ENCODE data around the gene MSI2.

MSI2 gene

DNA sequence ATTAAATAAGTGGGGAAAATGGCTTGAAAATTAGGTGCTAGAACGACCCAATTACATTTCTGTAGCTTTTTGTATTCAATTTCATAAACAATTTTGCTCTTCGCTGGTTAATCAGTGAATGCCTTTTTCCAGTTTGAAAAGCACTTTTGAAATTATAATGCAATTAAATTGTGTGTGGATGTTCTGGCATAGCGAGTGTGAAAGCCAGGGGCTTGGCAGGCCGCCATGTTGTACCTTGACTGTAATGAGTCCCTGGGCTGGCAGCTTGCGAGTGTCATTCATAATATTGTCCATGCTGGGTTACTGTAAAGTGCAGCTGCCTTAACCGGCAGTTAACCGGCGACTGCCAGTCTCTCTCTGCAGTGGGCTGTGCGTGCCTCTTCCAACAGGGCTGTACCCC lies 310.9 kb downstream of the MSI2 start:
- DNase-seq: no peak

DNA sequence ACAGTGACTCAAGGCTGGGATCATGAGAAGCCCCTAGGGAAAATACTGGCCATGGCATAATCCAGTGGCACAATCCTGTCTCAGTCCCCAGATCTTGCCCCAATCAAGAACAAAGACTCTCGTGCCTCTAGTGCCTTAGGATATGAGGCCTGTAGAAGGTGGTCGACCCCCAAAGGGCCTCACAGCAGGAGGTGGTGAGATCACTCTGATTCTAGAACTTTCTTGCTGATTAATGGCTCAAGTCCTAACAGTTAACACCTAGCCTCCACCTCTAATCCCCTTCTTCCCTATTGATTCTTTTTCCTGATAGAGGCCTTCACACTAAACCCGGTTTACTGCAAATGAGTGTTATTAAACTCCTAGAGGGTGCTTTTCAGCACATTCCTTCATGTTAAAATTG lies 312.0 kb downstream of the MSI2 start:
- no peak for DNase-seq

DNA sequence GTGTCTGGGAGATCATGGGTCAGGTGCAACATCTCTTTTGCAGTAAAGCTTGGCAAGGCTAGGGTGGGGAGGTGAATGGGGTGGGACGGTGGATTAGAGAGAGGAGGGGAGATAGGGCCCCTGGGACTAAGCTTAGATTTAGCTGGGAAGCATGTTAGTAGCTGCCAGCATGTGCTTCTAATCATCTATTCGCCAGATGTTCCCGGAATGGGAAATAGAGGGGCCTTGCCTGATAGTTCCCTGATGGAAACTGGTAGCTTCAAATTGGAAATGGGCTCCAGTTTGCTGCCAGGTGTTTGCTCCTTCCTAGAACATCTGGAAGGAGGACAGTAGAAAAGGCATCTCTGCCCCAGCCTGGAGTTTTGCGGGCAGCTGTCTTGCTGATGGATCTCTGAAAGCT lies 312.7 kb downstream of the MSI2 start:
- DNase-seq: no peak

DNA sequence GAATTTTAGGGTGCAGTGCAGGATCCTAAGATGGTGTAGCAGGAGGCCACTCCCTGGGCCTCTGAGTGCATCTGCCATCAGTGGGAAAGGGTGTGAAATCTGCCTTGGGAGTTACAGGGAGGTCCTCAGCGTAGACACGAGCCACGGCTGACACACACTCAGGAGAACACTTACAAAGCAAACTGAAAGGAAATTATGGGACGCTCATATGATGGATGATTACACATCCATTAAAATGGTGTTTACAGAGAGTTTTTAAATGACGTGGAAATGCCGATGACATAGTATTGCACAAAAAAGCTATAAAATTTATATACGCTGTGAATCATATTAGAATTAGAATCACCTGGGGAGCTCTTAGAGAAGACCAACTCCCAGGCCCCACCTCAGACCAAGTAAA lies 313.5 kb downstream of the MSI2 start:
- DNase-seq: no peak

DNA sequence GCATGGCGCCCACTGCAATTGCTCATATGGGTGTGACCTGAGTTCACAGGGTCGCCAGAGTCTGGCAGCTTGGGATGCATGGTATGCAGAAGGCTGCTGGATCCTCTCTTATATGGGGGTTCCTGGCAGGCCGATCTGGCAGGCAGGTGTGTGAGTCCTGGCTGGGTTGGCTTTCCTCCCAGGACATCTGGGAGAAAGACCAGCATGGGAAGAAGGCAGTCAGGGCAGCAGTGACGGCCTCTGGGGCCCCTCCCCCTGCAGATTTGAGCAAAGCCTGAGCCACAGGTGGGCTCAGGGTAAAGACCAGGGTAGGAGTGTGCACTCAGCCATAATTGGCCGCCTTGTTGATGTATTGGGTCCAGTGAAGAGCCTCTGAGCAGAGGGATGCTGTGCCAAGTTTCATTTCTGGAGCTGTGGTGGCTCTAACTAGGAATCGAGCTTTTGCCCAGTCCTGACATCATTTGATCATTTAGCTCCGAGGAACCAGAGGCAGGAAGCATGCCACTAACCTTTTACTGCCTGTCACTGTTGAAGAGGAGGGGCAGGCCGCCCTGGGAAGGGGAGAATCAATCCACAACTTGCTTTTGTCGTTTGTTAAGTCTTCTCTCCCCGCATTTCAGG lies 314.5 kb downstream of the MSI2 start:
- no peak for DNase-seq

DNA sequence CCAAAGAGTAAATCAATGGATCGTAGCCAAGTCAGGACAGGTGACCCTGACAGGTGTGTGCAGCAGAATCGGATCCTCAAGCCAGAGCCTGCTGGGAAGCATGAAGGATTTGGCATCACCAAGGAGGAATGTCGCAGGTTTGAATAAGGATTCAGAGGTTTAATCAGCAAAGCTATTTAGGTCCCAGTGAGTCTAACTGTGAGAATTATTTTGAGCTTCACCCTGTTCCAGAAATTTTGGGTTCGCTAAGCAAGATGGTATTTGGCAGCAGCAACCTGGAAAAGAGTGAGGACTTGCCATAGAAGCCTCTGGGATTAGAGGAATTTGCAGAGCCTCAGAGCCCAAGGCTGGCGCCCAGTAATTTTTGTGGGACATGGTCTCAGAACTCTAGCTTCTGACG lies 315.7 kb downstream of the MSI2 start:
- no peak for DNase-seq

DNA sequence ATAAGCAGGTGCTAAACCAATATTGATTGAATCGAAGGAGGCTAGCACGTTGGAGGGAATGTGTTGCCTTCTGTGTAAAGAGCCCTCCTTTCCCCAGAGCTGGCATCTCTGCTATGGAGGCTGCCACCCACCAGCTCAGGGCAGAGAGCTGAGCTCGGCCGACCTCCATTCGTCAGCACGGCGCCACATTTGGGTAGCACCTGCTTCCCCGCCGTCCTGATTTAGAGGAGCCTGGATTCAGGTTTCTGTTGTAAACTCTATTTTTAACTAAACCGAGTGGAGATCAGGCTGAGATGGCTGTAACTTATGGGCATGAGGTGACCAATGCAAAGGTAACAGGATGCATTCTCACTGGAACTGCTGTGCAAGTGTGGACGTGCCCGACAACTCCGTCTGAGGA lies 316.3 kb downstream of the MSI2 start:
- no peak for DNase-seq

DNA sequence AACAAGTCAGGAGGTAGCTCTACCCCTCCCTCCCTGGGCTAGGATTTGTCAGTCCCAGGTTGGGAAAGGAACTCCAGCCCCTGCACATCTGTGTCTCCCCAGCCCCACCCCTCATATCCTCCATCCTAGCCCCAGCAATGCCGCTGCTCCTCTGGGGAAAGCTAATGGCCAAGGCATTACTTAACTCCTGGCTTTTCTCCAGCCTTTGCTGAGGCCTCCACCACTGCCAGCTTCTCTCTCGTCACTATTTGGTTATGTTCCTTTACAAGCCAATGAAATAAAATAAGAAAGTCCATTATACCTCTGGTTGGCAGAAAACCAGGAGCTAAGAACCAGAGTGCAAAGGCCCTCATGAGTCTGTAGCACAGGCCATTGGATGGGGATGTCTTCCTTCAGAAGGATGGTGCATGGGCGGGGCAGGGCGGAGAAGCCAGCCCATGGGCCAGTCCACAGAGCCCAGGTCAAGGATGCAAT lies 317.8 kb downstream of the MSI2 start:
- no peak for DNase-seq

- no peak for DNase-seq
Measured at GRCh38 chr17:57576744-57577143, 320.4 kb downstream of the MSI2 start.

DNA sequence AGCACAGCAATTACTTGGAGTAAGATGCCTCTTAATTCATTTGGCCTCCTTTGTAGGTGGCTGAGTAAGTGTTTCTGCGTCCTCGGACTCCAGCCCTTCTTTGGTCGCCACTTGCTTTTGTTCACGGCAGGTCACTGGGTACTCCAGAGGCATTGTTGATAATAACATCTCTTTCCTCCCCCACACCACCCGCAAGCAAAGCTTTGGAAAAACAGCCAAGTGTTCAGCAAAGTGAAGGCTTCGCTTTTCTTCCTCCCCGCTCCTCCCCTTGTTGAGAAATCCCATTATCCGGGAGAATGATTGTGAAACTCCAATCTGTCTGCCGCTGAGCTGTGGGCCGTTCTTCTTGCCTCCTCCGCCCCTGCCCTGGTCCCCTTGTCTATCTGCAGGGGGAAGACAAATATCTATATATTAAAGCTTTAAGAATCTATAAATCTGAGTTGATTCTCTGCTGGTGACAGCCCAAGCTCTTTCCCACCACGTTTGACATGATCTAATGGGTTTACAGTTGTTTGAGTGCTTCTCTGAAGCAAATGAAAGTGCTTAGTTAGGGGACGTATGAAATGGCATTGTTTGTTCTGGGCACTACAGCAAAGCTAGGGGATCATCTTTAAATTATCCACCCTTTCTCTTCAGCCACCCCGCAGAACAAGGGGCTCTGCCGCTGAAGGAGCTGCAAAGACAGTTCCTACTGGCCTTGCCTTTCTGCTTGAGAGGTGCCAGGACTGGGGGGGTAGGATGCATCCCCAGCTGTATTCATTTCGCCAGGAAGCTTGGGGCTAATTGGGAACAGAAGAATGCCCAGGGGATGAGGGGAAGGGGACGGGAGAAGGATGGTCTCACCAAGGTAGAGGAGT lies 321.7 kb downstream of the MSI2 start:
- no peak for DNase-seq

DNA sequence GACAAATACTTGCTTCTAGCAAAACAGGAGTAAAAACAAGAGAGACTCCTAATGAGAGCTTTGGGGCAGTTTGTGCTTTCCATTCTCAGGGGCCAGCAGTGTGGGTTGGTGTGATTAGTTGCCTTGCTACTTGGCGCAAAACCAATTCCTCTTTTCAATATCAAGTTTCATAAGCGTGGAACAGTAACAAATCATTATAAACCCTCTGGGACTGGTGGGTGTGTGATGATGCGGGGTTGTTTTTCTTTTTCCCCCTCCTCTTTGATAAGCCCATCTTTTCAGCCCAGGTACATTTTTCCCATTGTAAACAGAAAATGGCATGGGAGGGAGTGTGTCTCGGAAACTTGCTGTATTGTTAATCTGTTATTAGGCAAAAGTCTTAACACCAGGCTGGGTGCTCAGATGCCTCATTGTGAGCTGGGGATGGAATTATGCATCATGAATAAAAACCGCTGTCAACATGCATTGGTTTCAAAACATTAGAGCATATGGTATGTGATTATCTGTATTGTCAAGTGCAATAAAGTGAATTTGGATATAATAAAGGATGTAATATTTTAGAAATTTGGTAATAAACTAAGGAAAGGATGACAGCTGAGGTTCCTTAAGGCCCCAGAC lies 322.4 kb downstream of the MSI2 start:
- DNase-seq: no peak

- no peak for DNase-seq
Measured at GRCh38 chr17:57579245-57579644, 322.9 kb downstream of the MSI2 start.

- no peak for DNase-seq
Measured at GRCh38 chr17:57580055-57580739, 323.9 kb downstream of the MSI2 start.

- no peak for DNase-seq
Measured at GRCh38 chr17:57582881-57583756, 326.8 kb downstream of the MSI2 start.

GRCh38 chr17:57584050-57584551 lies 327.8 kb downstream of the MSI2 start:
- no peak for DNase-seq

DNA sequence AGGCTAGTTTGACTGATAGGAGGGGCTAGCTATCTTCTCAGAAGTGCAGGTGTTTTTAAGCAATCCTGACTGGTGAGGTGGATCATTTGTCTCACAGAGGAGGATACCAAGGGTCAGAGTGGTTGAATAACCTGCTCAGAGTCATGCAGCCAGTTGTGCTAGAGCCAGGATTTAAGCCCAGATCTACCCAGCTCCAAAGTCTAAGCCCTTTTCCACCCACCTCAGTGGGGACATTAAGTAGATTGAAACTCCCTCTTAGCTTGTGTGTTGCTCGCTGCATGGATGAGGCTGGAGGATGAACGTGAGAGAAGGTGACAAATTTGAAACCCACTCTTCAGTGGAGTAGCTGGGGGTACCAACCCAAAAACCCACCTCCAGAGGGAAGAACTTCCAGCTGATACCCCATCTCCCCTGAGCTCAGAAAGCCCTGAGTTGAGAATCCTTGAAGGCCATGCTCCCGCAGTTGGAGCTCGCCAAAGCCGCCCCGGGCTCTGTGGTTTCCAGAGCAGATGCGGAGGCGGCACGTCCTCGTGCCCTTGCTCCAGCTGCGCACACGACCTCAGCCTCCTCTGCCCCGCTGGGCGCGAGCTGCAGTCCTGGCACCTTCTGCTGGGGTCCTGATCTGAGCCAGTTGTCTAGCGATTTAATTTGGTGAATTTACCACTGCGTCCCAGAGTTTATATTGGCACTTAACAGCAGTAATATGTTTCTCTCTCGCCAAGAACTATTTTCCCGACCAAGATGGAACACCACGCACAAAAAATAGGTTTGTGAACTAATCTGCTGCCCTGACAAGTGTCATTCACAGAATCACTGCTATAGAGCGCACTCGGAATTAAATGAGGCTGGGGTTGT lies 329.2 kb downstream of the MSI2 start:
- no peak for DNase-seq

DNA sequence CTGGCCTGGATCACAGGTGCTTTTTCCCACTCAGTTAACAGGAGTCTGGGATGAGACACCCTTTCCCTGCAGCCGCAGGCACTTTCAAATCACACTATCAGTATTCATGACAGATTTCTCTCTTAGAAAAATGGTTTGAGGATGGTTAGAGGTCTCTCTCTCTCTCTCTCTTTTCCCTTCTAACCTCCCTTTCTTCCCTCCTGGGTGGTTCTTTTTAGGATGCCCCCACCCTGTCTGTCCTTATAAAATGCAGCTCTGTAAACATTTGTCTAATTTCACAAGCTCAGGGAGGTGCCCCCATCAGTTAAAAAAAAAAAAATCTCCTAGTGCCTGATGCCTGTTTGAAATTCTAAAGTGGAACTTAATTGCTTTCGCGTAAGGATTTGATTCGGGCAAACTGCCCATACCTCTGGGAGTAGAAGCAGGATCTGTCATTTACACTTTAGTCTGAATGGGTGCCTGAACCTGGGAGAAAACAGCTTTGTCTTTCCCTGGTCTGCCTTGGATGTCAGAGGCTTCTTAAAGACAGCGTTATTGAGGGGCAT lies 329.9 kb downstream of the MSI2 start:
- no peak for DNase-seq

DNA sequence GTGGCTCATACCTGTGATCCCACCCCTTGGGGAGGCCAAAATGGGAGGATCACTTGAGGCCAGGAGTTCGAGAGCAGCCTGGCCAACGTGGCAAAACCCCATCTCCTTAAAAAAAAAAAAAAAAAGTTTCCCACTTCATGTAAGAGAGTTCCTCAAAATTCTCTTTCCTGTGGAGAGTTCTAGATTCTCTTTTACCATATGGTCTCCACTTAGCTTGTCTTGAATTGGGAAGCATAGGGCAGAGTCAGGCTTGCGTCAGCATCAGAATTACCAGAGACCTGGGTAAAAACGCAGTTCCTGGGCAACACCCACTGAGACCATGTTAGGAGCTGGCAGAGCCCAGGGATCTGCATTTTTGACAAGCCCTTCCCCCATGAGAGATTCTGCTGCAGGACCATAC lies 330.4 kb downstream of the MSI2 start:
- DNase-seq: no peak

- no peak for DNase-seq
Measured at GRCh38 chr17:57587193-57587969, 331.1 kb downstream of the MSI2 start.

DNA sequence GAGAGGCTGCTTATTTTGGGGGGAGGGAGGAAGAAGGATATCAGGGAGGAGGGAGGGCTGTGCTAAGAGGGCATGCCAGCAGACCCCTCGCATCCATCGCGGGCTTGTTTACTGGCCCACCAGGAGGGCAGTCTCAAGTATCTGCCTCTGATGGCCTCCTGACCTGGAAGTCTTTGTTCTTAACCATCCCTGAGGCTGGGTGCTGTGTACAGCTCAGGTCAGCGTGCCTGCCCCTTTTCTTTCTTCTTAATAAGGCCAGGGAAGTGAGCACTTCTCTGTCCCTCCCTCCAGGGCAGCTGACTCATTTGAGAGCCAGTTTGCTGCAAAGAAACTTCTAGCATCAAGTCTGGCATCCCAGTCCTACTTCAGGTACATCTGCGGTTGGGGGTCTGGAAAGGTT lies 331.8 kb downstream of the MSI2 start:
- no peak for DNase-seq

Measured in CD4-positive, alpha-beta T cell treated with Interleukin-4 for 1 hour (primary cell).